Fibroblast of mammary gland (primary cell): ENCODE measurements around the gene SAFB.
"Not testable (repeated sequence)": the region's sequence is repeated elsewhere in the genome, so short reads cannot be mapped to it uniquely, and the experiment has no call there.

Experiments used
- DNase-seq: peaks from one replicate; pipeline ENCODE4 v3.0.0-alpha.2; 2010; ENCODE audit warnings: low read depth
- H3K4me3 ChIP-seq: 2 replicates; pipeline ENCODE4 v1.5.1; 2011; ENCODE audit warnings: low read depth, mild to moderate bottlenecking, low read length, moderate library complexity; ENCODE audit not compliant: control insufficient read depth
- TF ChIP-seq, protein P1 (sequence below): conservative IDR thresholded peaks from 2 replicates; pipeline ENCODE4 v1.5.1; 2011; ENCODE audit warnings: low read depth, low read length, inconsistent platforms; ENCODE audit not compliant: control insufficient read depth, insufficient read depth

The SAFB gene

DNA sequence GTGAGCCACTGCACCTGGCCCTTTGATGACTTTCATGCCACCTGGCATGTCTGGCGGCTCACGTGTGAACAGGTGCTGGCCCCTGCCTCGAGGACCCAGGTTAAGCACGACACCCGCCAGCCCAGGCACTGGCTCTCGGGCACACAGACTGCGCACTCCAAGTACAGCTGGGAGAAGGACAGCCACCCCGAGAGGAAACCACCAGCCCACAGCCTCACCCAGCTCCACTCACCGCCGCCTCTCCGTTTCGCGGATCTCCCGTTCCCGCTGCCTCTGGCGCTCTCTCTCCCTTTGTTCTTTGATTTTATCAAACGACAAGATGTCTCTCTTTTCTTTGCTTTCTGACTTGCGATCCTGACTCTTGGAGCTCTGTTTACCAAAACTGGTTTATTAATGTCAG, 27.8 kb upstream of the SAFB start:
- no peak overlapping the region for H3K4me3 ChIP-seq
- TF ChIP-seq, protein P1, sequence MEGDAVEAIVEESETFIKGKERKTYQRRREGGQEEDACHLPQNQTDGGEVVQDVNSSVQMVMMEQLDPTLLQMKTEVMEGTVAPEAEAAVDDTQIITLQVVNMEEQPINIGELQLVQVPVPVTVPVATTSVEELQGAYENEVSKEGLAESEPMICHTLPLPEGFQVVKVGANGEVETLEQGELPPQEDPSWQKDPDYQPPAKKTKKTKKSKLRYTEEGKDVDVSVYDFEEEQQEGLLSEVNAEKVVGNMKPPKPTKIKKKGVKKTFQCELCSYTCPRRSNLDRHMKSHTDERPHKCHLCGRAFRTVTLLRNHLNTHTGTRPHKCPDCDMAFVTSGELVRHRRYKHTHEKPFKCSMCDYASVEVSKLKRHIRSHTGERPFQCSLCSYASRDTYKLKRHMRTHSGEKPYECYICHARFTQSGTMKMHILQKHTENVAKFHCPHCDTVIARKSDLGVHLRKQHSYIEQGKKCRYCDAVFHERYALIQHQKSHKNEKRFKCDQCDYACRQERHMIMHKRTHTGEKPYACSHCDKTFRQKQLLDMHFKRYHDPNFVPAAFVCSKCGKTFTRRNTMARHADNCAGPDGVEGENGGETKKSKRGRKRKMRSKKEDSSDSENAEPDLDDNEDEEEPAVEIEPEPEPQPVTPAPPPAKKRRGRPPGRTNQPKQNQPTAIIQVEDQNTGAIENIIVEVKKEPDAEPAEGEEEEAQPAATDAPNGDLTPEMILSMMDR = no peak
- DNase-seq = no peak

- no peak for DNase-seq
- TF ChIP-seq, protein P1 = no peak
- no peak overlapping the region for H3K4me3 ChIP-seq
Measured at GRCh38 chr19:5595745-5596144, 27.1 kb upstream of the SAFB start.

GRCh38 chr19:5600797-5601196, 22.1 kb upstream of the SAFB start:
- TF ChIP-seq, protein P1 = no peak
- no peak for DNase-seq
- no peak overlapping the region for H3K4me3 ChIP-seq

DNA sequence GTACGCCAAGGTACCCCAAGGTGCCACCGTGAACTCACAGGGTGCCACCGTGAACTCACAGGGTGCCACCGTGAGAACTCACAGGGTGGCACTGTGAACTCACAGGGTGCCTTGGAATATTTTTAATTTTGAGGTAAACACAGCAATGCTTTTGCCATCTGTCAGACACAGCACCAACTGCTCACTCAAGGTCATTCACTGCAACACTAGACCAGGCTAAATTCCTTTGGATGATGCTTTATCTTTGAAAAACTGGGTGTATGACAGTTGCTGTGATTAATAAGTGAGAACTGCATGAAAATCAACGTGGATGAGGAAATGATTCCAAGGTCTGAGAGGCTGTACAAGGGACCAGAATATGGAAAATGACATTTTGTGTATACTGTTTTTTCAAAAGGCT, 19.3 kb upstream of the SAFB start:
- TF ChIP-seq, protein P1 = no peak
- no peak for DNase-seq

DNA sequence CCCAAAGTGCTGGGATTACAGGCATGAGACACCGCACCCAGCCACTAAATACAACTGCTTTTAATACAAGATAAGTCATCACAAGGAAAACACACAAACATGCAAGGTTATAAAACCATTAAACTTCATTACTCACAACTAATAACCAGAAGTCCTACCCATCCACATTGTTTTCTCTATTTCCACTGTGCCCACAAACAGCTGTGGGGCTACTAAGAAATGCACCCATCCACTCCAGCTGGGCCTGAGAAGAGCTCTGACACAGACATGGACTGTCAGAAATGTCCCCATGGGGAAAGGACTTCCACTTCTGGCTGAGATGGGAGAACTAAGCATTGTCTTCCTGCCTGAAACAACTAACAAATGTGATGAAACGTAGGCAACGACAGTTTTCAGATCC, 17.5 kb upstream of the SAFB start:
- no peak for DNase-seq
- TF ChIP-seq, protein P1 = no peak
- H3K4me3 ChIP-seq = no peak overlapping the region

More for the DNA sequence above, 19.3 kb upstream of the SAFB start:
- H3K4me3 ChIP-seq = no peak overlapping the region

- TF ChIP-seq, protein P1 = no peak
Measured at GRCh38 chr19:5607318-5608275, 15.3 kb upstream of the SAFB start.

GRCh38 chr19:5608291-5608690, 14.6 kb upstream of the SAFB start:
- no peak overlapping the region for H3K4me3 ChIP-seq
- no peak for DNase-seq
- TF ChIP-seq, protein P1 = no peak

More at GRCh38 chr19:5607318-5608275, 15.3 kb upstream of the SAFB start:
- no peak for DNase-seq
- no peak overlapping the region for H3K4me3 ChIP-seq

GRCh38 chr19:5608766-5609165, 14.1 kb upstream of the SAFB start:
- DNase-seq, H3K4me3 ChIP-seq: not testable (repeated sequence)
